LNCaP clone FGC (cell line): ENCODE results near the gene LRRC75A.

Experiments
- DNase-seq: peaks from one replicate; pipeline ENCODE4 v3.0.0-alpha.2; 2011; ENCODE audit warnings: low read depth
- H3K4me3 ChIP-seq: 2 replicates; pipeline ENCODE4 v1.5.1; 2011; ENCODE audit warnings: mild to moderate bottlenecking, low read depth, low read length, control low read depth
- TF ChIP-seq, protein P1 (sequence below): IDR thresholded peaks from 2 replicates; pipeline ENCODE4 v1.5.1; 2012; ENCODE audit warnings: mild to moderate bottlenecking; ENCODE audit not compliant: control insufficient read depth, insufficient read depth; ENCODE audit errors: extremely low read depth

LRRC75A gene

DNA sequence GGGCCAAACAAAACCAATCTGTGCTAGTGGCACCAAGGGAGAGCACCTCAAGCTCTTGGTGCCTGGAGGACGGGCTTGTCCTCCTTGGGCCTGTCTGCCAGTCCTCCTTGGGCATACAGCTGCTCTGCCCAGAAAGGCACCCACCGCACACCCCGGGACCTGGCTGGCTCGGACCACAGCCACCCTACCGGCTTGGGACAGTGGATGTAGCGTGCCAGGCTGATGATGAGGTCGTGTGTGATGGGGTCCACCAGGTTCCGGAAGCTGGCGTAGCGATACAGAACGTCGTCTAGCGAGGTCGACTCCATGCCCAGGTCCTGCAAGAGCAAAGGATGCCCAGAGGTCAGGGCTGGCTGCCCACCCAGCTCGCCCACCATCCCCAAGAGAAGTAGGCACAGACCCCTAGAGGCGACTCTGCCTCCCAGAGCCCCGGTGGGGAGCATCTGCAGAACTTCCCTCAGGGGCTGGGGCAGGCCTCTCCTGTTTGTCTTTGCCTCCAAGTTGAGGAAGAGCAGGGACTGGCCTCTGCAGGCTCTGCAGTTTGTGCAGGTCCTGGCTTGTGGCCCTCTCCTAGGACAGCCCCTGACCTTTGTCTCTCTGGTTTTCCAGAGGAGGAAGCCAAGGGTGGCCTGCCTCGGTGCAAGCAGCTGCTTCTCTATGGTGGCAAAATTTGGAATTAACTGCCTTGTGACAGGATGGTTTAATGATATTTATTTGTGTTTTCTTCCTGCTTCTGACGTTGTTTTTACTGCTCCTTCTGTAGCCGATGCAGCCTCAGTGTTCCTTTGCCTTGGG lies 29.7 kb downstream of the LRRC75A start:
- TF ChIP-seq, protein P1, sequence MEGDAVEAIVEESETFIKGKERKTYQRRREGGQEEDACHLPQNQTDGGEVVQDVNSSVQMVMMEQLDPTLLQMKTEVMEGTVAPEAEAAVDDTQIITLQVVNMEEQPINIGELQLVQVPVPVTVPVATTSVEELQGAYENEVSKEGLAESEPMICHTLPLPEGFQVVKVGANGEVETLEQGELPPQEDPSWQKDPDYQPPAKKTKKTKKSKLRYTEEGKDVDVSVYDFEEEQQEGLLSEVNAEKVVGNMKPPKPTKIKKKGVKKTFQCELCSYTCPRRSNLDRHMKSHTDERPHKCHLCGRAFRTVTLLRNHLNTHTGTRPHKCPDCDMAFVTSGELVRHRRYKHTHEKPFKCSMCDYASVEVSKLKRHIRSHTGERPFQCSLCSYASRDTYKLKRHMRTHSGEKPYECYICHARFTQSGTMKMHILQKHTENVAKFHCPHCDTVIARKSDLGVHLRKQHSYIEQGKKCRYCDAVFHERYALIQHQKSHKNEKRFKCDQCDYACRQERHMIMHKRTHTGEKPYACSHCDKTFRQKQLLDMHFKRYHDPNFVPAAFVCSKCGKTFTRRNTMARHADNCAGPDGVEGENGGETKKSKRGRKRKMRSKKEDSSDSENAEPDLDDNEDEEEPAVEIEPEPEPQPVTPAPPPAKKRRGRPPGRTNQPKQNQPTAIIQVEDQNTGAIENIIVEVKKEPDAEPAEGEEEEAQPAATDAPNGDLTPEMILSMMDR = no peak
- no peak for DNase-seq
- H3K4me3 ChIP-seq = no peak overlapping the region

DNA sequence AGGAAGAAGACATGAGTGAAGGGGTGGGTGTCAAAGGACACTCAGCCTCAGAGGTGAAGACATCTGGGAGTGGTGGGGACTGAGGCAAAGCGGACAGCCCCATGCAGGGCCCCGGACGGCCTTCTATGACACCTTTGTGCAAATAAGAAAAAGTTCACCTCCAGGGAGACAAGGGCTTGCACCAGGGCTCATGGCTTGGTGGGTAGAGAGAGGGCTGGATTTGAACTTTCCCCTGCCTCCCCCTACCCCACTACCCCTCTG lies 30.5 kb downstream of the LRRC75A start:
- TF ChIP-seq, protein P1 = no peak
- DNase-seq = no peak

DNA sequence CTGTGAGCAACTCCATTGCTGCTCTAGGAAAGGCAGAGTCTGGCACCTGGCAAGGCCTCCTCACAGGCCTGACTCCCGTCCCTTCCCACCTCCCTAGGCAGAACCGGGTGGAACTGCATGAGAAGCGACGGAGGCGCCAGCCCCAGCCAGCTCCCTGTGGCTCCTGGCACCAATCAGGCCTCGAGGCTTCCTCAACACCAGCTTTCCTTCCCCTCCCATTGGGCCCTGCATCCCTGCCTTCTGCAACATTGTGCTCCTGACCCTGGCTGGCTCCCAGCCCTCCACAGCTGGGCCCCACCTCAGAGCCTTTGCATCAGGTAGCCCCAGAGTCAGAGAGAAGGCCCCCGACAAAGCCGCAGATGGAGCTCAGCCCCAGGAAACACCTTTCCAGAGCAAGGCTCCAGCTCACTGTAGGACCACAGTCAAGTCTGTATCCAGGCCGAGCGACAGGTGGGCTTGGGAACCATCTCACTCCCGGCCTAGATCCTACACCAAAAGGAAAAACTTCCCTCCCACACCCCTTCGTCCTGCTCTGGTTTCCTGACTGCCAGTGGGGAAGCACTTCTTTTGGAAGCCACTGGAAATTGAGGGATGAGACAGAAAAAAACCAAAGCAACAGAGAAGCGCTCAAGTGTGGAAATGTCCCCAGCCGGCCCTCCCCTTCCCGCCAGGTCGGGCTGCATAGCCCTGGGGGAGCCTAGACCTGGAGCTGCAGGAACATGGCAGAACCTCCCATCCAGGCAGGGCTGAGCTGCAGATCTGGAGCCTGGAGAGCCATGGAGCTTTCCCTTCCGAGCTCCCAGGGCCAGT lies 31.0 kb downstream of the LRRC75A start:
- H3K4me3 ChIP-seq = no peak overlapping the region
- TF ChIP-seq, protein P1 = no peak
- DNase-seq = no peak

More for the DNA sequence above, 30.5 kb downstream of the LRRC75A start:
- no peak overlapping the region for H3K4me3 ChIP-seq

DNA sequence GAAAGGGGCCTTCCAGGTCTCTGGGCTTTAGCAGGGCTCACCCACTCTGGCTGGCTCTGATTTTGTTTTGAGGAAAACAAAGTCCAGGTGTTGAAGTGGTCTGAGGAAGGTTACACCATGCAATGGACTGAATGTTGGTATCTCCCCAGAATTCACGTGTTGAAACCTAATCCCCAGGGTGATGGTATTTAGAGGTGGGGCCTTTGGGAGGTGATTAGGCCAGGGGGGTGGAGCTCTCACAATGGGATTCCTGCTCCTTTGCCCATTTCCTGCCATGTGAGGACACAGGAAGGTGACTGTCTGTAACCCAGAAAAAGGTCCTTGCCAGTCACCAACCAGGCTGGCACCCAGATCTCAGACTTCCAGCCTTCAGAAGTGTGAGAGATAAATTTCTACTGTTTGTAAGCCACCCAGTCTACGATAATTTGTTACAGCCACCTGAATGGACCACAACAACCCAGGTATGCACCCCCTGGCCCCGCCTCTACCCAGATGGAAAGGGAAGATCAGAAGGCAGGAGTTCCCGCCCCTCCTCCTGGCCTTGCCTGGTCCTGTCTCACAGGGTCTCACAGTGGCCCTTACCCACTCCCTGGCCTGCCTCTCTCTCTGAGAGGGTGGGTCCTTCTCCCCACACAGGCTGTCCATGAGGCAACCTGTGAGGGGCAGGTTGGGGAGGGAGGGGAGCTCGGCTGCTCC lies 32.0 kb downstream of the LRRC75A start:
- H3K4me3 ChIP-seq = no peak overlapping the region
- DNase-seq = no peak
- TF ChIP-seq, protein P1 = no peak

DNA sequence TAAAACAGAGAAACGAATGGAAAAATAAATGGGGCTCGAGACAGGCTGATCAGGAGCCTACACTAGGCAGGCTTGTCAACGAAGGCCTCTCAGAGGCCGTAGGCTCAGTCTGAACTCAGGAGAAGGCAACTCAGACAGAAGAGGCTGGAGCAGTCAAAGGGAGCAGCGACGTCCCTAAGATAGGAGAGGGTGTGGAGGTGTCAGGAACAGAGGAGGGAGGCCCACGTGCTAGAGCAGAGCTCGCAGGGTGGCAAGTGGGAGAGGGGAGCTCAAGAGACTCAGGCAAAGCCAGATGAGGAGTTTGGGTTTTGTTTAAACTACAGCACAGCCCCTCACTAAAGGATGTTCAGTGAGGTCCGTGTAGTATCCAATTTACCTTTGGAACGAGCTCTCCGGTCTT lies 32.7 kb downstream of the LRRC75A start:
- TF ChIP-seq, protein P1 = no peak
- H3K4me3 ChIP-seq = no peak overlapping the region
- no peak for DNase-seq

DNA sequence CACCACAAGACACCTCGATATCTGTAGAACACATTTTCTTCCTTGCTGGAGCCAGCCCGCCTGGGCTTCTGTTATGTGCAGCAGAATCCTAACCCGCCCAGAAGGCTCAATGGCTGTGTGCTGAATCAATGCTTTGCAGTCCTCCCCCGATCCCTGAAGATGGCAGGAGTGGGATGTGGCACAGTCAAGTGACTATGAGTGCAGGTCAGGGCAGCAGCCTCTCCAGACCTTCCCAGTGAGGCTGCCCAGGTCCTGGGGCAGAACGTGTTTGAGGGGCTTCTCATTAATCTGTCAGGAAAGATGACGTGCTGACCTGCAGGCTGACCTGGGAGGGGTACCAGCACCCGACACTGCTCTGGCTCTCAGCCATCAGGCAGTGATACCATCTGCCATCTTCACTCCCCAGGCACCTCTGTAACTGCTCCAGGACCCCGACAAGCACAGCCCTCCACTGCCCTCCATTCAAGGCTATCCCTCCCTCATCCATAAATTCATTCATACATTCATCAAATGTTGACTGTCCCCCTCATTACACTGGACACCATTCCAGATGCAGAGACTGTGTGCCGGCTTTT lies 35.2 kb downstream of the LRRC75A start:
- H3K4me3 ChIP-seq = no peak overlapping the region
- DNase-seq = no peak
- TF ChIP-seq, protein P1 = no peak
